HG03139 (cell line): Measurements from ENCODE around the gene ZNF148.
"Not testable (repeated sequence)": the region's sequence is repeated elsewhere in the genome, so short reads cannot be mapped to it uniquely, and the experiment has no call there.

Experiments
- ATAC-seq: cut with Tn5 transposase; IDR thresholded peaks from one replicate; pipeline ENCODE4 v1.9.1; 2021; ENCODE audit not compliant: unreplicated experiment

Gene ZNF148

GRCh38 chr3:125378762-125379161 is 3.6 kb upstream of the ZNF148 start:
- no peak for ATAC-seq

GRCh38 chr3:125375950-125376679 is 990 bp upstream of the ZNF148 start:
- no peak for ATAC-seq

GRCh38 chr3:125374501-125374995 is 577 bp downstream of the ZNF148 start:
- peak; percentile 18 for ATAC-seq

- ATAC-seq = no peak
These were observed 7.5 kb downstream of the ZNF148 start for GRCh38 chr3:125367403-125368230.

- no peak for ATAC-seq
These were observed 9.0 kb downstream of the ZNF148 start for GRCh38 chr3:125366132-125366531.

- no peak for ATAC-seq
These were observed 15.4 kb downstream of the ZNF148 start for GRCh38 chr3:125359700-125360099.

GRCh38 chr3:125358923-125359322 is 16.2 kb downstream of the ZNF148 start:
- ATAC-seq = no peak

- ATAC-seq = no peak
These were observed 17.3 kb downstream of the ZNF148 start for GRCh38 chr3:125357837-125358236.

GRCh38 chr3:125357032-125357658 is 18.0 kb downstream of the ZNF148 start:
- peak; percentile 47 for ATAC-seq

- ATAC-seq = peak; percentile 8
These were observed 18.7 kb downstream of the ZNF148 start for GRCh38 chr3:125356140-125357026.

GRCh38 chr3:125353659-125354058 is 21.5 kb downstream of the ZNF148 start:
- no peak for ATAC-seq

- no peak for ATAC-seq
These were observed 22.0 kb downstream of the ZNF148 start for GRCh38 chr3:125353128-125353527.

- no peak for ATAC-seq
These were observed 23.2 kb downstream of the ZNF148 start for GRCh38 chr3:125351814-125352456.

- ATAC-seq = no peak
These were observed 24.0 kb downstream of the ZNF148 start for GRCh38 chr3:125351152-125351551.

- no peak for ATAC-seq
These were observed 24.5 kb downstream of the ZNF148 start for GRCh38 chr3:125350597-125350996.

GRCh38 chr3:125349556-125350165 is 25.5 kb downstream of the ZNF148 start:
- ATAC-seq = no peak

GRCh38 chr3:125349055-125349454 is 26.1 kb downstream of the ZNF148 start:
- ATAC-seq = no peak

- not testable (repeated sequence) for ATAC-seq
These were observed 31.8 kb downstream of the ZNF148 start for GRCh38 chr3:125343367-125343766.

- ATAC-seq = no peak
These were observed 35.0 kb downstream of the ZNF148 start for GRCh38 chr3:125340121-125340520.

- no peak for ATAC-seq
These were observed 37.6 kb downstream of the ZNF148 start for GRCh38 chr3:125337506-125337905.
